Peyer's patch (tissue), 4 donors: Measurements from ENCODE around the gene NFIB.
A peak's percentile ranks its signal among the peaks of the same experiment; 100 is the strongest.

Source experiments
- CTCF ChIP-seq, 6 experiments: fragments of 450-650 bp in 4 of 6; fragments of 200-600 bp in 2 of 6; sonication (generic) in 1 of 6; IDR thresholded peaks; one replicate each; pipeline ENCODE4 v1.5.1; 2017 to 2019; ENCODE audit warnings: antibody characterized with exemption in 6 of 6, mild to moderate bottlenecking in 3 of 6, moderate library complexity in 1 of 6
- POLR2A ChIP-seq, 2 donors: fragments of 450-650 bp; IDR thresholded peaks; one replicate each; pipeline ENCODE4 v1.5.1; 2017; ENCODE audit warnings: antibody characterized with exemption in 2 of 2, mild to moderate bottlenecking in 2 of 2, moderate library complexity in 2 of 2

DNA sequence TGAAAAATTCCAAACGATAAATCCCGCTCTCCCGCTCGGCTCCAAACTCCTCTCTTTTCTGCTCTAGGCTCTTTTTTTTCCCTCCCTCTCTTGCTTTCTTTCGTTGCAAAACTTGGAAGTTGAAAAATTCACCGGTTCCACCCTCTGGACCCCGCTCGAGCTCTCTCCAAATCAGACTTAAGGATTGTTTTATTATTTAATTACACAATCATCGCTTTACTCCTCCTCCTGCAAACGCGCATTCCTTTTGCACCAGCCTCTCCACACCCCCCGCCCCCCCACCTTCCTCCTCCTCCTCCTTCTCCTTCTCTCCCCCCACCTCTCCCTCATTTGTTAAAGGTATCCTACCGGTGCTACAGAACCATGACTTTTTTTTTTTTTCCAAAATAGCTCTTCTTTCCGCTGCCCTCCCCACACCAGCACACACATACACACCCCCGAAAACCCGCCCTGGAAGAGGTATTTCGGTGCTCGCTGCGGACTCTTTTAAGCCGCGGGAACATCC lies 535 bp upstream of the NFIB start:
- TF ChIP-seq CTCF (IDR thresholded peaks at IDR 0.05) (peak in 1 of 6 experiments; percentile 1), POLR2A (IDR thresholded peaks at IDR 0.05) (peak; percentile 31 to 82)
